NCI-H345 treated with DMSO at 0.1 percent for 48 hours (cell line): Measurements from ENCODE around the gene ABRACL.
"Not testable (repeated sequence)": the region's sequence is repeated elsewhere in the genome, so short reads cannot be mapped to it uniquely, and the experiment has no call there.

ENCODE experiments used
- DNase-seq: peaks from one replicate; lab custom pipeline; 2025; ENCODE audit not compliant: unreplicated experiment; lab: John Stamatoyannopoulos, UW

Gene ABRACL, protein sequence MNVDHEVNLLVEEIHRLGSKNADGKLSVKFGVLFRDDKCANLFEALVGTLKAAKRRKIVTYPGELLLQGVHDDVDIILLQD

DNA sequence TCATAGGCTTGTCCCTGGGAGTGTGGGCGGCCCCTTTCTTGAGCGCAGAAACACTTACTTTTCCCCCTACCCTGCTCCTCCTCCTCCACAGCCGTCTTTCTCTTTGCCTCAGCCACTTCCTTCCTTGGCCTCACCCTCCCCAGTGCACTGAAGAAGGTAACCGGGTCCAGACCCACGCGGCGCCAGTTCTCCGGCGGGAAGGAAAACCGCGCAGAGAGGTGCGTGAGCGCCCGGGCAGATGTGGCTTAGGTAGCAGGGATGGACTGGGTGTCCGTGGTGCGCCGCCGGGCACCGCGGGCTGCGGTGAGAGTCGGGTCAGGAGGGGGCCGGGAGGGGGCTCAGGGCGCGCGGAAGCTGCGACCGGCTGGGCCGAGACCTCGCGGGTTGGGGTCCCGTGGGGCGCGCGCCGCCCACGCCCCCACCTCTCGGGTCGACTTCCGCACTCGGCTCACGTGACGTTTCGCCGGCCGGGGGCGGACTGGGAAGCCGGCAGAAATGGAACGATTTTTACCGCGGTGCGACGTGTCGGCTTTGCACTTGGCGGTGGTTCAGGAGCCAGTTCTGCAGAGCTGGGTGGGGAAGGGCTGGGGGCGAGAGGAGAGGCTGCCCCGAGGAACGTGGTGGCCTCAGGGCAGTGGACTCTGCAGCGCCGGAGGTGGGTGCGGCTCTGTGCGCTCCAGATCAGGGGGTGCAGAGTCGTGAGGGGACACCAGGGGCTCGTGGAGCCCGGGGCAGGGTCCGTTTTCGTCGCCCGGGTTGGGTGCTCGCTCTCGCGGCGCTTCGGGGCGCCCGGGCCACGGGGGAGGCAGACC is at the start of gene ABRACL:
TSS of gene ABRACL (plus strand) at position 88 of the 812 bp plus-strand sequence. CDS start 5,416 bp downstream, outside the sequence.
- DNase-seq, result peak; percentile 50

DNA sequence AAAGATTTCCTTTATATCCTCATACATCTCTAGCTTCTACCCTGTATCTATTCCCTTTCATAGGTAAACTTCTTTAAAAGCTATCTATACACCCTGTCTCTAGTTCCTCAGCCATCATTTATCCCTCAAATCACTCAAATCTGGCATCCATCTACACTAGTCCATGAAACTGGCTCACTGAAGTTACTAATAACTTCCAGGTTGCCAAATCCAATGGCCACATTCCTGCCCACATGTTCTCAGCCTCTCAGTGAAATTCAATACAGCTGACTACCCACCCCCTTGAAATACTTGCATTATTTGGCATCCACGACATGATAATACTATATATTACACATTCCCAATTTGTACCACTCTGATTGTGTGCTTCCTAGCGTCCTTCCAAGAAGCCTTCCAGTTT is 49.2 kb upstream of the ABRACL start:
- no peak for DNase-seq

DNA sequence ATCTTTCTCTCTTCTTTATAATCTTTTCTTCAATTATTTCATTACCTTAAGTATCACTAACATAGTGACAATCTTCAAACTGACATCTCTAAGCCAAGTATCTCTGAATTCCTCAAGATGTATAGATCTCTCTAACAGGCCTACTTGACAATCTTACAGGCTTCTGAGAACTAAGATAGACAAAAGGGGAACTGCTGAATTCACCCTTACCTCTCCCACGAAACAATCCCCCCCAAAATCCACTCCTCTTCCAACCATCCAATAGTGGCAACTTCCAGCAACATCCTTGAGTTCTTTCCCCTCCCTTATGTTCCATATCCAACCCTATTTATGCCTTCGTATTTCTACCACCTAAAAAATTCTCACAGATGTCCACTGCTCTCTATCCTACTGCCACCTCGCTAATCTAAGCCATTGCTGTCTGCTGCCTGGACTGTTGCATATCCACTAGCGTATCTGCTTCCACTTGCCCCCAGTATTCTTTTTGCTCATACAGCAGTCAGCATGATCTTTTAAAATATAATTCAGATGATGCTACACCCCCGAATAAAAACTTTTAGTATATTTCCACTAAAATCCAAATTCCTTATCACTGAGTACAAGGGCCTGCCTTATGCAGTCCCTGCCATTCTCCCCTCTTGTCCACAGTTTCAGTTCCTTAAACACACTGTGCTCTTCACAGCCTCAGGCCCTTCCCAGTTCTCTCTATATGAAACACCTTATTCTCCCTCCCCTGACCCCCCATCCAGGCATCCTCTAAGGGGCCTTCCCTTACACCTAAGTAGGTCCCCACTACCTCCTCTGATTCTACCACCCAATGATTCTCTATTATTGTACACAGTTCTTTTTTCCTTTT is 48.5 kb upstream of the ABRACL start:
- no peak for DNase-seq

DNA sequence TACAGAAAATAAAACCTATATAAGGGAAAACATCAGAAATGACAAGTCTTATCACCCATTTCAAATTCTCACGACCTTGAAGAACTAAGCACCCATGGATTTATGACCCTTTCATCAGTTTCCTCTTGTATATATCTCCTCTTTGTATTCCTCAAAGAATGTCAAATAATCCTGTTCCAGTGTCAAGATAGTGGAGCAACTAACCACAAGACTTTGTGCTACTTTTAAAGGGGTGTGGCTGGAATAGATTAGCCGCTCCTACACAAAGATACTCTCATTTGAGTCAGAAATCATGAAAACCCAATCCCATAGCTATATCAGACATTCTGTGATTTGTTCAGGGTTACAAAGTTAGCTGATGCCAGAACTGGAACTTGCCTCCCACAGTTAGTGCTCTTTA is 47.1 kb upstream of the ABRACL start:
- DNase-seq, result no peak

DNA sequence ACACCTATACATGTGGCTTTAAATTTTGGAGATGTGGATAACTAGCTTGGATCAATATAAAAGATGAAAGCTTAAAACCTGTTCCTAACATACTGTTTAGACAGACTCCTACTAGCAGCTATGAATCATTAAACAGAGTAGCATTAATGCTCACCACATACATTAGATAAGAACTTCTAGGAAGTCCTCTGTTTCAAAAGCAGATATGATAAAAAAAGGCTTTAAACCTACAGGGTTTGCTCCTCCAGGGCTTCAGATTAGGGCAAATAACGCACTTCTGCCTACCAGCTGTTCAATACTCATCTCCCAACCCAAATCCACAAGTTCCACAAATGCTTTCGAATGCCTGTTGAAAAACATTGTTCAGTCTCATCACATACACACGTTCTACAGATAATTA is 42.0 kb upstream of the ABRACL start:
- no peak for DNase-seq

DNA sequence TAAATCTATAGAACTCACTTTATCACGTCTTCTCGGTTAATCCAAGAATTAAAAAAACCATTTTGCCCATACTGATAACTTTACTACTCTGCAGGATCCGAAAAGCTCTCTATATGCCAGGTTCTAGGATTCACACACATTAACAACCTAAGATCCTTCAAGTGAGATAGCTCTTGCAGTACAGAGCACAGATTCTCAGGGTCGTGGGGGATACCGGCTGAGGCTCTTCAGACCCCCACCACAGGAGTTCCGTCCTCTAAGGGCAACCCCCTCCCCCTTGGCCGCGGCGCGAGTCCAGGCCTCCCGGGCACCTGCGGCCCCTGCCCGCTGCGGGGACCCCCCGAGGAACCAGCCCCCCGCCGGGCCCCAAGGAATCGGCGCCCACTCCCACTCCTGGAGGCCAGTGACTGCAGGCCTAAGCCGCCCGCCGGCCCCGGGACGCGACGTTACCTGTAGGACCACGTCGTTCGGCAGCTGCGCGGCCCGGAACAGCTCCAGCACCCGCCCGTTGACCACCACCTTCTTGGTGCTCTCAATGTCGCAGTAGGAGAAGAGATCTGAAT is 41.4 kb upstream of the ABRACL start:
- DNase-seq, result no peak

DNA sequence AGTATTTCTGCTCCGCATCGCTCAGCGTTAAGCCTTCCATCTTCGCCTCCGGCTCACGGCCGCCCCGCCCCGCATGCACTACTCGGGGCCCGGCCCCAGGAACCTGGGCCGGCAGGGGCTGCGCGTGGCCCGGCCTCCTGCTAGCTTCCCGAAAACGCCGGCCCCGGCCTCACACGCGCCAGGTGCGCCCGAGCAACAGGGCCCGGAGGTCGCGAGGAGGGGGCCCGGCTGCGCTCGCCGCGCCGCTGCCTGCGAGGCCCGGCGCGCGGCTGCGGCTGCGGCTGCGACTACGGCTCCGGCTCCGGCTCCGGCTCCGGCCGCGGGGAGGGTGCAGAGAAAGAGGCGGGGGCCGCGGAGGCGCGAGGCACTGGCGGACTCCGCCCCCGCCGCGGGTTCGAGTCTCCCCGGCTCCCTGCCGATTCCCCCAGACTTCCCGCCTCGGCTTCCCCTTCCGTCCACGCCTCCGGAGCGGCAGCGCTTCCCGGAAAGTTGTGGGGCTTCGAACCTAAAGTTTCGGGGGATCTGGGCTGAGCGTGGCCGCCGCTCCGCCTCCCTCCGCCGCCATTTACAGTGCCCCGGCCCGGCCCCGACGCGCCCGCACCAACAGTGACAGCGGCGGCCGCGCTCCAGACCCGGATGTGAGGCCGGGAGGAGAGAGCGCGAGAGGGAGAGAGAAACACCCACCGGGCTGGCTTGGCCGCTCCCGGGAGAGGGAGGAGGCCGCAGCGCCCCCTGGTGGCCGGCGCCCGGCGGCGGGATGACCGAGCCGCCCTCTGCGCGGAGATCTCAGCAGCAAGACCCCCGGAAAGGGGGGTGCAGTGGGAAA is 40.7 kb upstream of the ABRACL start, which contains the start of gene REPS1:
TSS of gene REPS1 (minus strand) at position 611 of the 826 bp plus-strand sequence. CDS start at position 40, 571 bp downstream.
- peak; percentile 90 for DNase-seq

DNA sequence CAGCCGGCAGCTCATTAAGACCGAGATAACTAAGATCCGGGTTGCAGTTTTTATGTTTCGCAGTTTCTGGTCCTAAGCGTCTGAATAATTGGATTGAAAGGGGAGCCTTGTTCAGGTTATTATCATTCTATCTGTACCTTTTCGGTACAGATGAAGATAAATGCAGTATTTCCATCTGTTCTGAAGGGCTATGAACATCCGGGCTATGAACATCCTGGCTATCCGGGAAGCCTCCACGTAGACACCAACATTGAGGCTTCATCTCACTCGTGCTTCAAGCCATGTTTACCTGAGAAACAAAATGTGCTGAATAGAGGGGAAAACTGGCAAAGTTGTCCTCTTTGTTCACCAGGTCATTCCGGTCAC is 40.1 kb upstream of the ABRACL start:
- DNase-seq, result peak; percentile 90

DNA sequence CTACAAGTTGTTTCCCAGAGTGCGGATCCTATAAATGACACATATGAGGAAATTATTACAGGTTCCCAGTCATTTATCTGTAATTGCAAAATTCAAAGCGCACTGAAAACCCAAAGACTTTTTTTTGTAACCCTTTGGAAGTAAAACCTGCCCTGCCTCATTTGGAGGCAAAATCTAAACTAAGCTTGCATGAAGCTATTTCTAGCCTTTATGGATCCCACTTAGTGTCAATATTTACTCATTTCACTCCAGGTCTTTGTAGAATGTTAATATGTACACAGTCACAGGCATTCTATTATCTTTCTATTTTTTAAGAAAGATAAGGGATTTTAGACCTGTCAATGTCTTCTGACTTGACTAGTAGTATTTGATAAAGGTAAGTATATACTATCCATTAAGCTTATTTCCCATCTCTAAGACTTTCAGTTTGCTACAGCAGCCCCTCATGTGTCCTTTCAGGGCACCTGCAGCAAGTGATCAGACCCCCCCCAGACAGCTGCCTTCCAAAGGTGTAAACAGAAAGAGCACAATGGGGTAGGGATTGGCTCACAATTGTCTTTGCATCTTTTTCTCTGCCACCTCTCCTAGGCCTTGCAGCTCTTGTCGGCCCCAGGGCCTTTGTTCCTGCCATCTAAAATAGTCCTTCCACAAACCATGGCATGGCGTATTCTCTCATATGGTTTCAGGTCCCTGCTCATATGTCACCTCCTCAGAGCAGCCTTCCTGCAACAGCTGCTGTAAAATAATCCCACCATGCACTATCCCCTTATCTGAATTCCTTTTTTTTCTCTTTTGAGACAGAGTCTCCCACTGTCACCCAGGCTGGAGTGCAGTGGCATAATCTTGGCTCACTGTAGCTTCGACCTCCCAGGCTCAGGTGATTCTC is 39.2 kb upstream of the ABRACL start:
- DNase-seq, result peak; percentile 62

DNA sequence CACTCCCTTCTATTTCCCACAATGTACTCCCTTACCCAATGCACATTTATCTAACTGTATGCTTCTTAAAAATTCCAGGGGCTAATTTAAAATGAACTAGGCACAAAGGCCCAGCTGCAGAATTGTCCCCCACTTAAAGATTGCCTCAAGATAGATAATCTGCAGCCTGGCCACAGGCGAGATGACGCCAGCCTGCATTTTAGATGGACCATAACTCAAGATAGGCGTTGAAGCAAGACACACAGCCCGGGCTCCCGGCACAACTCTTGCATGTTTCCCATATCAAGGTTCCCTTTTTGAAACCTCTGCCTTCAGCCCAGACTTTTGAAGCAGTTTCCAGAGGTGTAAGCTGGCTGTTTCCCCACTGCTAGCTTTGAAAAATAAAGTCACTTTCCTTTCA is 37.3 kb upstream of the ABRACL start:
- DNase-seq, result no peak

DNA sequence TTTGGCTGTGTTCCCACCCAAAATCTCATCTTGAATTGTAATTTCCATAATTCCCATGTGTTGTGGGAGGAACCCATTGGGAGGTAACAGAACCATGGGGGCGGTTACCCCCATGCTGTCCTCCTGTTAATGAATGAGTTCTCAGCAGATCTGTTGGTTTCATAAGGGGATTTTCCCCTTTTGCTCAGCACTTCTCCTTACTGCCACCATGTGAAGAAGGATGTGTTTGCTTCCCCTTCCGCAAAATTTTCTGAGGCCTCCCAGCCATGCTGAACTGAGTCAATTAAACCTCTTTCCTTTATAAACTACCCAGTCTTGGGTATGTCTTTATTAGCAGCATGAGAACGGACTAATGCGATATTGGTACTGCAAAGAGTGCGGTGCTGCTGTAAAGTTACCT is 35.6 kb upstream of the ABRACL start:
- not testable (repeated sequence) for DNase-seq

DNA sequence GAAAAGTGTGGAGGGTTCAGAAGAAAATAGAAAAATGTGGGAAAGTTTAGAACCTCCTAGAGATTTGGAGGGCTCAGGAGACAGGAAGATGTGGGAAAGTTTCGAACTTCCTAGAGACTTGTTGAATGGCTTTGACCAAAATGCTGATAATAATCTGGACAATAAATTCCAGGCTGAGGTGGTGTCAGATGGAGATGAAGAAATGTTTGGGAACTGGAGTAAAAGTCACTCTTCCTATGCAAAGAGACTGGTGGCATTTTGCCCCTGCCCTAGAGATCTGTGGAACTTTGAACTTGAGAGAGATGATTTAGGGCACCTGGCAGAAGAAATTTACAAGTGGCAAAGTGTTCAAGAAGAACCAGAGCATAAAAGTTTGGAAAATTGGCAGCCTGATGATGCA is 35.1 kb upstream of the ABRACL start:
- DNase-seq, result not testable (repeated sequence)

DNA sequence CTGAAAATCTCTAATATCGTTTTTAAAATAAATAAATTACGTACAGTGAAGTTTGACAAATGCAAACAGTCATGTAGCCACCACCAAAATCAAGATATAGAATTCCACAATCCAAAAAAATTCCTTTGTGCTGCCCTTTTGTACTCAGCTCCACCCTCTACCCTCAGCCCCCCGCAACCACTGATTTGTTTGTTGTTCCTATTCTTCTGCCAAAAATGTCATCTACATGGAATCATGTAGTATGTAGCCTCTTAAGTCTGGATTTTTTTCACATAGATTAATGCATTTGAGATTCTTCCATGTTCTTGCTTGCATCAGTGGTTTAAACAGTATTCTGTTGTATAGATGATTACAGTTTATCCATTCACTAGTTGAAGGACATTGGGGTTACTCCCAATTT is 32.0 kb upstream of the ABRACL start:
- no peak for DNase-seq

DNA sequence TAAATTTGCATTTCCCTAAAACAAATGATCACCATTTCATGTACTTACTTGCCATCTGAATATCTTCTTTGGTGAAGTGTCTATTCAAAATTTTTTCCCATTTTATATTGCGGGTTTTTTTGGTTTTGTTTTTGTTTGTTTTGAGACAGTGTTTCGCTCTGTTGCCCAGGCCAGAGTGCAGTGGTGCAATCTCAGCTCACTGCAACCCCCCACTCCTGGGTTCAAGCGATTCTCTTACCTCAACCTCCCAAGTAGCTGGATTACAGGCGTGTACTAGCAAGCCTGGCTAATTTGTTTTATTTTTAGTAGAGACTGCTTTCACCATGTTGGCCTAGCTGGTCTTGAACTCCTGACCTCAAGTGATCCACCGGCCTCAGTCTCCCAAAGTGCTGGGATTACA is 31.4 kb upstream of the ABRACL start:
- no peak for DNase-seq

DNA sequence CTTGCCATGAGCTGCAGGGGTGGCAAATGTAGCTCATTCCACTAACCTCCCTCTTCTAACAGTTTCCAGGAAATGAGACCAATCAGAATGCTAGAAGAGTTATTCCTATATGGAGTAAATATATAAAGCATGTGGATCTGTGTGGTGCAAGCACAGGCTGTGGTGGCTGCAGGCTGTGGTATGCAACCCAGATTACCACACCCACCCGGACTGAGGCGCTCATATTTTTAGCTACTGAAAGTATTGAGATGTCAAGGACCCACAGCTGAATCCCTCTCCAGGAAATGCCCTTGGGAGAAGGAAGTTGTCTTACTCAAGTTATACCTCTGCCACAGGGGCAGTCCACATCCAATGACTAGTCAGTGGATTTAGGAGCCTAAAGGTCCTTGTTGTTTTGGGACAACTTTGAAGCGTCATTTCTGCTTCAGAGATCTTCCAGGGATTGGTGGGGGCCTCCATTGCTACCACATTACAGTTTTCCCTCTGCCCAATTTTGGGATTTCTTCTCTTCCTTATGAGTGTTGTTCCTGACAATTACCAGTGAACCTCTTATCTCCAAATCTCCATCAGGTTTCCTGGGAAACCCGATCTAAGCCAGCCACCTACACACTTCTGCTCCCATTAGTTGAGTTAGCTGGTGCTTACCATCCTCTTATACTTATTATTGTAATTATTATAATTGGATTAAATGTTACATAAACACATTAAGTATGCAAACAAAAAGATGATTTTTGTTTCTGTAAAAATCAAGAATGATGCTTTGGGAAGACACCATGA is 28.4 kb upstream of the ABRACL start:
- no peak for DNase-seq

DNA sequence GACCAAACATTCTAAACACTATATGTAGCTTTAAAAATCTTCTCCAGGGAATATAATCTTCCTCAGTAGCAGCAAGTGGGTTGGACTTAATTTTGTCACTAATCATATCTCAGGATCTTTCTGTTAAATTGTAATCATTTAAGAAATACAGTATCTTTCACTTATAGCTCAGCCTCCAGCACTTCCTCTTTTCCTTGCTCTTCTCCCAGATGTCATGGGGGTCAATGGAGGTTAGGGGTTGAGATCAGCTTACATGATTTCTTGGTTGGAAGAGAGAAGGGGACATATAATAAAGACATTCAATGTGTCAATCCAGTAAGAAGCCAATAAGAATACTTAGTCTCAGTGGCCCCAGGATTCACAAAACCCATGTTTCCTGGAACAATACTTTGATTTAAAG is 24.8 kb upstream of the ABRACL start:
- DNase-seq, result no peak

DNA sequence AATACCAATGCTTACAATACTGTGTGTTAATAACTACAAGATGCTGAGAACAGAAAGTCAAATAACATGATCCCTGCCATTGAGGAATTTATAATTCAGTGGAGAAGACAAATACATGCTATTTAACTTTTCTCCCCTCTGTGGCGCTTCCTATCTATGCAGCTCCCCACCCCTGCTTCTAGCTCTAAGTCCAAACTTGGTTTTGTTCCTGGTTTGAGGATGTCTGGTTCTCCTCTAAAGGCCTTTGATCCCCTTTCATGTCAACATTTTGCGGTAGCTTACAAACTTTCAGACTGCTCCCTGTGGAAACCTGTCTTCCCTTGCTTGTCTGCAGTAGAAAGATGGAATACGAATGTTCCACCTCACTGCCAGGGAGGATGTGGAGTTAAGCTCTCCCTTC is 22.1 kb upstream of the ABRACL start:
- no peak for DNase-seq

DNA sequence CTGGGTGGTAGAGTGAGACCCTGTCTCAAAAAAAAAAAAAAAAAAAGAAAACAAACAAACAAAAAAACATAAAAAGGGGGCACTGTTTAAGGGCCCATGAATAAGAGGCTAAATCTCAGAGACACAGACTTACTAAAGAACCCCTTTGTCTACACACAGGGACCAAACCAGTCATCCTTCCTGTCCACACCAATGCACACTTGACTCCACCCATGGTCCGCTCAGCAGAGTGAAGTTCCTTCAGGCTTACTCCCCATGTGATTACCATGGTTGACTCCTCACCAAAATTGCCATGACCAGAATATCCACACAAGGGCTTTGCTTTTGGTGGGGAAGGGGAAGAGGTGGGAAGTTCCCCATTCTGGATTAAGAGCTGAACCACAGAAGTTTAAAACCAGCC is 21.1 kb upstream of the ABRACL start:
- no peak for DNase-seq

DNA sequence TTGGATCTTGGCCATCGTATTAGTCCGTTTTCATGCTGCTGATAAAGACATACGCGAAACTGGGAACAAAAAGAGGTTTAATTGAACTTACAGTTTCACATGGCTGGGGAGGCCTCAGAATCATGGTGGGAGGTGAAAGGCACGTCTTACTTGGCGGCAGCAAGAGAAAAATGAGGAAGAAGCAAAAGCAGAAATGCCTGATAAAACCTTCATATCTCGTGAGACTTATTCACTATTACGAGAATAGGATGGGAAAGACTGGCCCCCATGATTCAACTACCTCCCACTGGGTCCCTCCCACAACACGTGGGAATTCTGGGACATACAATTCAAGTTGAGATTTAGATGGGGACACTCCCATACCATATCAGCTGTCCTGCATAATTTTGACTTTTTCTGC is 20.4 kb upstream of the ABRACL start:
- no peak for DNase-seq
